ENCODE results near the gene ATN1. TPM values are rescaled to one million over a fixed set of nuclear protein-coding genes. Genes with fewer than 3 reads are reported as not detected.
"Not testable (repeated sequence)": the region's sequence is repeated elsewhere in the genome, so short reads cannot be mapped to it uniquely, and the experiment has no call there.

Gene ATN1, protein sequence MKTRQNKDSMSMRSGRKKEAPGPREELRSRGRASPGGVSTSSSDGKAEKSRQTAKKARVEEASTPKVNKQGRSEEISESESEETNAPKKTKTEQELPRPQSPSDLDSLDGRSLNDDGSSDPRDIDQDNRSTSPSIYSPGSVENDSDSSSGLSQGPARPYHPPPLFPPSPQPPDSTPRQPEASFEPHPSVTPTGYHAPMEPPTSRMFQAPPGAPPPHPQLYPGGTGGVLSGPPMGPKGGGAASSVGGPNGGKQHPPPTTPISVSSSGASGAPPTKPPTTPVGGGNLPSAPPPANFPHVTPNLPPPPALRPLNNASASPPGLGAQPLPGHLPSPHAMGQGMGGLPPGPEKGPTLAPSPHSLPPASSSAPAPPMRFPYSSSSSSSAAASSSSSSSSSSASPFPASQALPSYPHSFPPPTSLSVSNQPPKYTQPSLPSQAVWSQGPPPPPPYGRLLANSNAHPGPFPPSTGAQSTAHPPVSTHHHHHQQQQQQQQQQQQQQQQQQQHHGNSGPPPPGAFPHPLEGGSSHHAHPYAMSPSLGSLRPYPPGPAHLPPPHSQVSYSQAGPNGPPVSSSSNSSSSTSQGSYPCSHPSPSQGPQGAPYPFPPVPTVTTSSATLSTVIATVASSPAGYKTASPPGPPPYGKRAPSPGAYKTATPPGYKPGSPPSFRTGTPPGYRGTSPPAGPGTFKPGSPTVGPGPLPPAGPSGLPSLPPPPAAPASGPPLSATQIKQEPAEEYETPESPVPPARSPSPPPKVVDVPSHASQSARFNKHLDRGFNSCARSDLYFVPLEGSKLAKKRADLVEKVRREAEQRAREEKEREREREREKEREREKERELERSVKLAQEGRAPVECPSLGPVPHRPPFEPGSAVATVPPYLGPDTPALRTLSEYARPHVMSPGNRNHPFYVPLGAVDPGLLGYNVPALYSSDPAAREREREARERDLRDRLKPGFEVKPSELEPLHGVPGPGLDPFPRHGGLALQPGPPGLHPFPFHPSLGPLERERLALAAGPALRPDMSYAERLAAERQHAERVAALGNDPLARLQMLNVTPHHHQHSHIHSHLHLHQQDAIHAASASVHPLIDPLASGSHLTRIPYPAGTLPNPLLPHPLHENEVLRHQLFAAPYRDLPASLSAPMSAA (N-terminal part only)
- total RNA-seq: 69.7 TPM
- long read RNA-seq, partial matches to known transcripts: 64 of 70 reads
- long read RNA-seq, other reads (novel, unspliced or antisense): 6 of 70 reads

DNA sequence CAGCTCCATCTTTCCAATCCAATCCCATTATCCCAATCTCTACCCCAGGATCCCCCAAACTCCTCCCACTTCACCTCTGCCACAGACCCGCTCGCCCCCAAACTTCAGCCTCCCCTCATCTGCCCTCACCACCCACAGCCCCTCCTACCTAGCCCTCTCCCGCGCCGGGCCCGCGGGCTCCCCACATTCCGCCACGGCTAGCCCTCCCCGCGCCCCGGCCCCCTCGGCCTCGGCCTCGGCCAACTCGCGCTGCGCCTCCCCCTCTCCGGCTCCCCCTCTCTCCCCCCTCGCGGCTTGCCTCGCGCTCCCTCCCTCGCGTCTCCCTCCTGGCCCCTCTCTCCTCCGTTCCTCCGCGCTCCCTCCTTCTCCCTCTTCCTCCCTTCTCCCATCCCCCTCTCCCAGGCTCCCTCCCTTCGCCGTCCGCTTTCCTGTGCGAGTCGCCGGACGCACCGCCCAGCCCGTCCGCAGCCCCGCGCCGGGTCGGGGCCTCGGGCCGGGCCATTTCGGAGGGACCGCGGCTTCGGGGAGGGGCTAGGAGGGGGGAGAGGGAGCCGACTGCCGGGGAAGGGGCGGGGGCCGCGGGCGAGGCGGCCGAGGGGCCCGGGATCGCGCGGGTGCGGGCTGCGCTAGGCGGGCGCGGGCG is at the start of gene ATN1:
ATN1 (plus strand) TSS at position 581 of the 643 bp plus-strand sequence. CDS start 6,043 bp downstream, outside the sequence.
- DNase-seq (peak; percentile 87), ATAC-seq (ENCODE audit: poor library complexity) (peak; percentile 61)
- intact Hi-C loops (cut with DNase I): no loop called here

DNA sequence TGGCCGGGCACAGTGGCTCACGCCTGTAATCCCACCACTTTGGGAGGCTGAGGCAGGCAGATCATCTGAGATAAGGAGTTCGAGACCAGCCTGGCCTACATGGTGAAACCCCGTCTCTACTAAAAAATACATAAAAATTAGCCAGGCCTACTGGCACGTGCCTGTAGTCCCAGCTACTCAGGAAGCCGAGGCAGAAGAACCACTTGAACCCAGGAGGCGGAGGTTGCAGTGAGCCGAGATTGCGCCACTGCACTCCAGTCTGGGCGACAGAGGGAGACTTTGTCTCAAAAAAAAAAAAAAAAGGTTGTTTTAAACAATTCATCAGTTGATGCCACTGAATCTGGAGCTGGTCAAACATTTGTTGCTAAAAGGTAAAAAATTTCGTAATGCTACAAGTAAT is 47.9 kb upstream of the ATN1 start:
- DNase-seq; ATAC-seq (ENCODE audit: poor library complexity); intact Hi-C loops (cut with DNase I): not testable (repeated sequence)

DNA sequence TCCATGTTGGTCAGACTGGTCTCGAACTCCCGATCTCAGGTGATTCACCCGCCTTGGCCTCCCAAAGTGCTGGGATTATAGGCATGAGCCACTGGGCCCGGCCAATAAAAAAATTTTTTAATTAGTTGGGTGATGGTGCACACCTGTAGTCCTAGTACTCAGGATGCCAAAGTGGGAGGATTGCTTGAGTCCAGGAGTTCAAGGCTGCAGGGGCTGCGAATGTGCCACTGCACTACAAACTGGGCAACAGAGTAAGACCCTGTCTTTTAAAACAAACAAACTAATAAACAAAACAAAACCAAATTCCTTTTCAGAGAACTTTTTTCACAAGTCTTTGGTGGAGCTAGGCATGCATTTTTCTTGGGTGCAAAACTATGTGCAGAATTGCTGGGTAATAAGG is 44.5 kb upstream of the ATN1 start:
- ATAC-seq (ENCODE audit: poor library complexity): no peak
- DNase-seq: no peak
- intact Hi-C loops (cut with DNase I): no loop called here

DNA sequence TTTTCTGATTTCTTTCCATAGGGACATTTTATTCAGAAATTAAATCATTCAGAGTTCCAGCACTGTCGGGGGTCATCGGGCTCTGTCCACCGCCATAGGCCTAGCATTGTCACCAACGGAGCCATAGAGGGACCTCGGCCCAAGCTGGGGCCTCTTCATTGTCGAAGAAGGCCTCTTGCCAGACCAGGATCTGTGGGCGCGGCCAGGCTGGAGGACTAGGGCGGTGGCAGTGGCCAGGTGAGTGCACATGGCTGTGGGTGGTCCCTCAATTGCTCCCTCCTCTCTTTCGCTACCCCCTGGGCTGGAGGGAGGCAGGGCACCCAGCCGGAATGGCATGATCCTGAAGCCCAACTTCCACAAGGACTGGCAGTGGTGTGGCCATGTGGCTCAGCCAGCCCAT is 44.1 kb upstream of the ATN1 start:
- intact Hi-C loops (cut with DNase I): no loop called here
- ATAC-seq (ENCODE audit: poor library complexity): no peak
- peak; percentile 31 for DNase-seq

DNA sequence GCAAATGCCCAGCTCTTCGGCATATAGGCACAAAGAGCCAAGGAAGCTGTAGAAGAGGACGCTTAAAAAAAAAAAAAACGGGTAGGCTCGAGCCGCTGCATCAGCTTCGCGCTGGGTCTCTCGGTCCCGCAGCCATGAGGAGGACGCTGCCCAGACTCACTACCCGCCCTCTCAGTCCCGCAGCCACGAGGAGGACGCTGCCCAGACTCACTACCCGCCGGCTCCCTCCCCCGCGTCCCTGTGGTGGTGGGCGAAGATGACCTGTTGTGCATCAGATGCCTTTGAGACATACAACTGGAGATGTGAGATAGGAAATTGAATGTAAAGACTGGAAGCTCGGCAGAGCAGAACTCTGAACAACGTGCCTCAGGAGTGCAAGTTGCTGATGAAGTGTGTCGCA is 43.2 kb upstream of the ATN1 start:
- intact Hi-C loops (cut with DNase I): no loop called here
- DNase-seq (peak; percentile 30), ATAC-seq (ENCODE audit: poor library complexity) (no peak)

DNA sequence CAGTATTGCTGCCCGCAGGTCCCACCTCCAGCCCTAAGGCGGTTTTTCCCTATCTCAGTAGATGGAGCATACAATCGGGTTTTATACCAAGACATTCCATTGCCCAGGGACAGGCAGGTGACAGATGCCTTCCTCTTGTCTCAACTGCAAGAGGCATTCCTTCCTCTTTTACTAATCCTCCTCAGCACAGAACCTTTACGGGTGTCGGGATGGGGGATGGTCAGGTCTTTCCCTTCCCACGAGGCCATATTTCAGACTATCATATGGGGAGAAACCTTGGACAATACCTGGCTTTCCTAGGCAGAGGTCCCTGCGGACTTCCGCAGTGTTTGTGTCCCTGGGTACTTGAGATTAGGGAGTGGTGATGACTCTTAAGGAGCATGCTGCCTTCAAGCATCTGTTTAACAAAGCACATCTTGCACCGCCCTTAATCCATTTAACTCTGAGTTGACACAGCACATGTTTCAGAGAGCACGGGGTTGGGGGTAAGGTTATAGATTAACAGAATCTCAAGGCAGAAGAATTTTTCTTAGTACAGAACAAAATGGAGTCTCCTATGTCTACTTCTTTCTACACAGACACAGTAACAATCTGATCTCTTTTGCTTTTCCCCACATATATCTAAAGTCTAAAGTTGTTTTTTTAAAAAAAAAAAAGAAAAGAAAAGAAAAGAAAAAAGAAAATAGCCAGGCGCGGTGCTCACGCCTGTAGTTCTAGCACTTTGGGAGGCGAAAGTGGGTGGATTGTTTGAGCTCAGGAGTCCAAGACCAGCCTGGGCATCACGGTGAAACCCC is 41.4 kb upstream of the ATN1 start:
- peak; percentile 3 for DNase-seq
- intact Hi-C loops (cut with DNase I); ATAC-seq (ENCODE audit: poor library complexity): not testable (repeated sequence)

DNA sequence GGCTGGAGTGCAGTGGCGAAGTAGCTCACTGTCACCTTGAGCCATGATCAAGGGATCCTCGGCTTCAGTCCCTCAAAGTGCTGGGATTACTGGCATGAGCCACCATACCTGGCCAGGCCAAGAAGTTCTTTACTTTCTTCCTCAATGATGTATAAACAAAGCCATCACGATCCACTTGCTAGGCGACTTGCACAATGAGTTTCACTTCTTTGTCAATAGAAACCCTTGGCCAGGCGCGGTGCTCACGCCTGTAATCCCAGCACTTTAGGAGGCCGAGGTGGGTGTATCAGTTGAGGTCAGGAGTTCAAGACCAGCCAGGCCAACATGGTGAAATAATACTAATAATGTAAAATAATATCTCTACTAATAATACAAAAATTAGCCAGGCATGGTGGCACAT is 40.3 kb upstream of the ATN1 start:
- DNase-seq (no peak), ATAC-seq (ENCODE audit: poor library complexity) (no peak)
- intact Hi-C loops (cut with DNase I): no loop called here

DNA sequence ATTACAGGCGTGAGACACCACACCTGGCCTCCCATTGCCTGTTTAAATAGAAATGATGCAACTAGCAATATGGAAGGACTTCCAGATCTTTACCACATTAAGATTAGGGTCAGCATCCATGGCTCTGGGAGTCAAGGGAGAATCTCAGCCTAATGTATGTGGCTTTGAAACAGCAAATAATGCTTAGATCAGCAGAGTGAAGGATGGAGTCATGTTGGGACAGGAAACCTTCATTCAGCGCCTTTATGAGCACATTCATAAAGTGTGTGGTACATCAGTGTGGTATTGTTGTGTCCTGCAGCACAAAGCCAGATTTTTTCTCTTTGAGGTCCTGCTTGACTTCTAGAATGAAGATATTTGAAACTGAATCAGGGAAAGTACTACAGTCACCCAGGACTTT is 39.4 kb upstream of the ATN1 start:
- ATAC-seq (ENCODE audit: poor library complexity): no peak
- intact Hi-C loops (cut with DNase I): no loop called here
- DNase-seq: no peak

DNA sequence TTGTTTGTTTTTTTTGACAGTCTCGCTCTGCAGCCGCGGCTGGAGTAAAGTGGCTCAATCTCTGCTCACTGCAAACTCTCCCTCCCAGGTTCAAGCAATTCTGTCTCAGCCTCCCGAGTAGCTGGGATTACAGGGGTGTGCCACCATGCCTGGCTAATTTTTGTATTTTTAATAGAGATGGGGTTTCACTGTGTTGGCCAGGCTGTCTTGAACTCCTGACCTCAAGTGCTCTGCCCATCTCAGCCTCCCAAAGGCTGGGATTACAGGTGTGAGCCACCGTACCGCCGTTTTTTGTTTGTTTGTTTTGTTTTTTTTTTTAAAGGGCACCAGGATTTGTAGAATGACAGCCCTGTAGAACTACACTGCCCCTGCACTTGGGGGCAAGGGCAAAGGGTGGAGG is 39.0 kb upstream of the ATN1 start:
- ATAC-seq (ENCODE audit: poor library complexity); intact Hi-C loops (cut with DNase I): not testable (repeated sequence)
- peak; percentile 1 for DNase-seq

DNA sequence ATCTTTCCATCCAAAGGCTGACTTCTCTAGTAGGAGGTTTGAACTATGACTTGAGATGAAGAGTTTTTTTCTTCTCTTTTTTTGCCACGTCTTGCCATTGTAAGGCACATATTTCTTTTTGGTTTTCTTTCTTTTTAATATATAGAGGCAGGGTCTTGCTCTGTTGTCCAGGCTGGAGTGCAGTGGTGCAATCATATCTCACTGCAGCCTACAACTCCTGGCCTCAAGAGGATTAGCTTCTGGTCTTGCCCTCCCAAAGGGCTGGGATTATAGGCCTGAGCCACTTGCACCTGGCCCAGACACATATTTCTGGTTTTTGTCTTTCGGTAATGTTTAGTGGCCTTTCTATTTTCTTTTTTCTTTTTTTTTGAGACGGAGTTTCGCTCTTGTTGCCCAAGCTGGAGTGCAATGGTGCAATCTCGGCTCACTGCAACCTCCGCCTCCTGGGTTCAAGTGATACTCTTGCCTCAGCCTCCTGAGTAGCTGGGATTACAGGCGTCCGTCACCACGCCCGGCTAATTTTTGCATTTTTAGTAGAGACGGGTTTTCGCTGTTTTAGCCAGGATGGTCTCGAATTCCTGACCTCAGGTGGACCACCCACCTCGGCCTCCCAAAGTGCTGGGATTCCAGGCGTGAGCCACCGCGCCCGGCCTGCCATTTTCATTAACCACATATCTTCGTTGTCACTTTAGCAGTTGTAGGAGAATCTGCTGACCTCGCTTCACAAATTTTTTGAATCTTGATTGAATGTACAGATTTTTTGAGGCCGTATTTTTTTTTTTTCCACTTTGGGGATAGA is 37.8 kb upstream of the ATN1 start:
- intact Hi-C loops (cut with DNase I); ATAC-seq (ENCODE audit: poor library complexity): not testable (repeated sequence)
- peak; percentile 47 for DNase-seq

DNA sequence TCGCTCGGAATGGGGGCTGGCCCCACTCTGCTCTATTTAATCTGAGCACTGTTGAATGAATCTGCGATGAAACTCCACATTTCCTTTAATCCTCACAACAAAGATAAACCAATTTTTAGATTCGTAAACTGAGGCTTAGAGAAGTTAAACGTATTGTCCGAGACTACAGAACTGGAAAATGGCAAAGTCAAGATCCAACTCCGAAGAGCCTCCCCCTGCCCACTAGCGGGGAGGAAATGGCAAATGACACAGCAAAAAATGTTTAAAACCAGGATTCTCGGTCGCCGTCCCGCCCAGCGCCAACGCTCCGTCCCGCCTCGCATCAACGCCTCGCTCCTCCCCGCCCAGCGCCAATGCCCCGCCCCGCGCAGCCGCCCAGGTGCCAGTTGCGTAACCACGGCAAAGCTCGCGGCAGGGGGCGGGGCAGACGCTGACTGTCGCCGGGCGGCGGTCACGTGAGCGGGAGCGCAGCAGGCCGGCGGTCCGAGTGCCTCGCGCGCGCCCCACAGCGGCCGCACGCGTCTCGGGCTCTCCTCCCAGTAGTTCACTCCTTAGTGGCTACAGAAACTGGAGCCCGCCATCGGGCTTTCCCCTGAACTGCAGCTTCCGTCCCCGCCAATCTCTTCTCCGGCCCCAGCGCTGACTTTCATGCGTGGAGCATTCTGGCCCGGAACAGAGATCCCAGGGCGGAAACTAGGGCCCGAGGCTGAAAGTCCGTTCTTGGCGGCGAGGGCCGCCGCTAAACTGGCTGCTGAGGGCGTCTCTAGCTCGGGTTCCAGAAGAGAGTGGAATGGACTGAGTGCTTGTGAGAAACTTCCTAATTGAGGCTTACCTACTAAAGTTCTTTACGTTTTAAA is 36.7 kb upstream of the ATN1 start:
- intact Hi-C loops (cut with DNase I): no loop called here
- peak; percentile 99 for DNase-seq
- ATAC-seq (ENCODE audit: poor library complexity): peak; percentile 99

DNA sequence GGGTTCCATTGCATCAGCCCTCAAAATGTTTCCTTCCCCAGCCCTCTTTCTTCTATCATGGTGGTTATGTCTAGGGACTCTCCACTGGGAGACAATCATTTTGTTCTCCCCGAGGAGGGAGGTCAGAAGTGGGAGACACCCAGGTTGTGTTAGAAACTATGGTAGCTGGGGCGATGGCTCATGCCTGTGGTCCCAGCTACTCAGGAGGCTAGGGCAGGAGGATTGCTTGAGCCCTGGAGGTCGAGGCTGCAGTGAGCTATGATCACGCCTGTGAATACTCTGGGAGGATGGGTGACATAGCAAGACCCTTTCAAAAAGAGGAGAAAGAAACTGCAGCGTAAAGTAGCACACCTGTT is 36.1 kb upstream of the ATN1 start:
- intact Hi-C loops (cut with DNase I): no loop called here
- ATAC-seq (ENCODE audit: poor library complexity) (no peak), DNase-seq (peak; percentile 1)

DNA sequence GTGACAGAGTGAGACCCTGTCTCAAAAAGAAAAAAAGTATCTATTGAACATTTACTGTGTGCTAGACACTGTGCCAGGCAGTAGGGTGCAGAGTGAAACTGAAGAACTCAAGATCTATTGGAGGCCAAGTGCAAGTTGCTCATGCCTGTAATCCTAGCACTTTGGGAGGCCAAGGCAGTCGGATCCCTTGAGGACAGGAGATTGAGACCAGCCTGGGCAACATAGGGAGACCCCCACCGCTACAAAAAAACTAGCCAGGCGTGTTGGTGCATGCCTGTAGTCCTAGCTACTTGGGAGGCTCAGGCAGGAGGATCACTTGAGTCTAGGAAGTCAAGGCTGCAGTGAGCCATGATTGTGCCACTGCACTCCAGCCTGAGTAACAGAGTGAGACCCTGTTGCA is 35.1 kb upstream of the ATN1 start:
- peak; percentile 5 for DNase-seq
- ATAC-seq (ENCODE audit: poor library complexity); intact Hi-C loops (cut with DNase I): not testable (repeated sequence)

DNA sequence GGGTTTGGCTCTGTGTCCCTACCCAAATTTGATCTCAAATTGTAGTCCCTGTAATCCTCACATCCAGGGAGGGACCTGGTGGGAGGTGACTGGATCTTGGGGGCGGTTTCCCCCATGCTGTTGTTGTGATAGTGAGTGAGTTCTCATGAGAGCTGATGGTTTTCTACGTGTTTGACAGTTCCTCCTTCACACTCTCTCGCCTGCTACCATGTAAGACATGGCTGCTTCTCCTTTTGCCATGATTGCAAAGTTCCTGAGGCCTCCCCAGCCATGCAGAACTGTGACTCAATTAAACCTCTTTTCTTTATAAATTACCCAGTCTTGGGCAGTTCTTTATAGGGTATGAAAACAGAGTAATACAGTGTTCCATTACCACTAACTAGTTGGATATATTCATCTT is 33.4 kb upstream of the ATN1 start:
- intact Hi-C loops (cut with DNase I): no loop called here
- no peak for DNase-seq
- no peak for ATAC-seq (ENCODE audit: poor library complexity)

DNA sequence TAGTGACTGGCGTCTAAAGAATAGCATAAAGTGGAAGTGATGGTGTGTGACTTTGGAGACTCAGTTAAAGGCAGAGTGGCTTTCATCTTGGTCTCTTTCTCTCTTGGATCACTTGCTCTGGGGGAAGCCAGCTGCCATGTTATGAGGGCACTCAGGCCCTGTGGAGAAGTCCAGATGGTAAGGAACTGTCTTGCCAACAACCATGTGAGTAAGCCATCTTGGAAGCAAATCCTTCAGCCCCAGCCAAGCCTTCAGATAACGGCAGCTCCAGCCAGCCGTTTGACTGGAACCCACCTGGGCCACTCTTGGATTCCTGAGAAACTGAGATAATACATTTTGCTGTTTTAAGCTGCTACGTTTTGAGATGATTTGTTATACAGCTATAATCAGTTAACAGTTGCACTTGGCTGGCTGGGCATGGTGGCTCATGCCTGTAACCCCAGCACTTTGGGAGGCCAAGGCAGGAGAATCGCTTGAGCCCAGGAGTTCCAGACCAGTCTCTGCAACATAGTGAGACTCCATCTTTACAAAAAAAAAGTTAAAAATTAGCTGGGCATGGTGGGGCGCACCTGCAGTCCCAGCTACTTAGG is 30.8 kb upstream of the ATN1 start:
- DNase-seq (peak; percentile 2), ATAC-seq (ENCODE audit: poor library complexity) (no peak)
- intact Hi-C loops (cut with DNase I): no loop called here

DNA sequence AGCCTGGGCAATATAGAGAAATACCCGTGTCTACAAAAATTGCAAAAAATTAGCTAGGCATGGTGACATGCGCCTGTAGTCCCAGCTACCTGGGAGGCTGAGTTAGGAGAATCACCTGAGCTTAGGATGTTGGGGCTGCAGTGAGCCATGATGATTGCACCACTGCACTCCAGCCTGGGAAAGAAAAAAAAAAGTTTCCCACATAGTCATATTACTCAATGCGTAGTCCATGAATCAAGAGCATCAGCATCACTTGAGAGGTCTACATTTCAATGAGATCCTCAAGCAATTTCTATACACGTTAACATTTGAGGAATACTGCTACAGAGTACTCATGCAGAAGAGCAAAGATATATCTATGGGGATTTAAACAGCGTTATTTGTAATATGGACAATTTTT is 28.3 kb upstream of the ATN1 start:
- intact Hi-C loops (cut with DNase I): no loop called here
- ATAC-seq (ENCODE audit: poor library complexity) (no peak), DNase-seq (no peak)

Data from Right ventricle myocardium superior (tissue), 1 donor.